Cerebellar cortex (tissue), 1 donor: ENCODE measurements around the gene PIK3R5.

Experiments used
- DNase-seq: peaks from one replicate; pipeline ENCODE4 v3.0.0-alpha.2; 2015; ENCODE audit warnings: low spot score

The PIK3R5 gene

DNA sequence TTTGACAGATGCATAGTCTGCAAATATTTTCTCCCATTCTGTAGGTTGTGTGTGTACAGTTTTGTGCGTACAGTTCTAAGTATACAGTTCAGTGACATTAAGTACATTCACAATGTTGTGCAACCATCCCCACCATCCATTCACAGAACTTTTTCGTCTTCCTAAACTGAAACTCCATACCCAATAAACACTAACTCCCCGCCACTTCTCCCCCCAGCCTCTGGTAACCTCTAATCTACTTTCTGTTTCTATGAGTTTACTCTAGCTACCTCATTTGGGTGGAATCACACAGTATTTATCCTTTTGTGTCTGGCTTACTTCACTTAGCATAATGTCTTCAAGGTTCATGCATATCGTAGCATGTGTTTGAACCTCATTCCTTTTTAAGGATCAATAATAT is 14.3 kb downstream of the PIK3R5 start:
- DNase-seq = no peak

DNA sequence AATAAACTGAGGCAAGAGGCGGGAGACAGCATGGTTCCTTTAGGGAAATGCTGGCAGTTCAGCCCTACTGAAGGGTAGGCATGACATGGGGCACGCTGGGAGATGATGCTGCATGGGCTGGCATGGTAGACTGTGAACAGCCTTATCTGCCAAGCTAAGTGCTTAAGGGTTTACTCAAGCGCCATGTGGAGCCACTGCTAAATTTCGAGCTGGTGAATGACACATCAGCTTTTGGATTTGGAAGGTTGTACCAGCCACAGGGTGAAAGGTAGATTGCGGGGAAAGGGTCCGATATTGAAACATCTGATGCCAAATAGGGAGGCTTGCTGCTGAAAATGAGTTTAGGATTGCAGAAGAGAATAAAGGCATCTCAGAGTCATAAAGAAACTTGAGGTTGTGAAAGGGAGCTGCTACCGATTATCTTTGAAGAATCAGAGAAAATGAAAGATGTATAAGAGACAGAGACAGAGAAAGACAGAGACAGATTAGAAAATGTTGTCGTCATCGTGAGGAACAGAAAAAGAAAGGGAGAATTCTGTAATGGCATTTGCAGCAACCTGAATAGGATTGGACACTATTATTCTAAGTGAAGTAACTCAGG is 16.3 kb downstream of the PIK3R5 start:
- no peak for DNase-seq

DNA sequence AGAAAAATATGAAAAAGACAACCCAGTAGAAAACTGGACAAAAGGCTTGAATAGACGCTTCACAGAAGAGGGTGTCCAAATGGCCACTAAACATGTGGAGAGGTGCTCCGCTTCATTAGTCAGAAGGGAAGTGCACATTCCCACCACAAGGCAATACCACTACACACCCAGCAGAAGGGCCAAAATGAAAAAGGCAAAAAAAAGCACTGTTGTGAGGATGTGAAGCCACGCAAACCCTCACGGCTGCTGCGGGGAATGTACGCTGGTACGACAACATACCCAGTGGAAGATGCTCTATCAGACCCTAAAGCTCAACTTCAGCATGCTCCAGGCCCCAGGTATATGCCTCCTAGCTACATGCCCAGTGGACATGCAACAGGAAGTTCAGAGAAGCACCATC is 17.0 kb downstream of the PIK3R5 start:
- DNase-seq = no peak

DNA sequence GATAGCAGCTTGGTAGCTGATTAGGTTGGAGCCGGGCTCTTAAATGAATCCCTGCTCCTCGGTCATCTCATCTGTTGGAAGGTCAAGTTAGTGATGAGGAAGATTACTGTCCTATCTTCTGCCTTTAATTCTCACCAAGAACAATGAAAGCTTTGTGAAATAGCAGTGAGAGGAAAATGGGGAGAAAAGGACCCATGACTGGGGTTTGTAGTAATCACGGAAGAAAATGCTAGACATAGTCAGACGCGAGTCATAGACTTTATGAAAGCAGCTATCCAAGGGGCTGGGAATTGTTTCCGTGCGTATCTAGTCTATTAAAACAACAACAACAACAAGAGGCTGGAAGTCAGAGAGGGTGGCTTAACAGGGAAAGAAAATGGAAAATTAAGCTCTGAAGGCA is 18.3 kb downstream of the PIK3R5 start:
- DNase-seq = no peak

DNA sequence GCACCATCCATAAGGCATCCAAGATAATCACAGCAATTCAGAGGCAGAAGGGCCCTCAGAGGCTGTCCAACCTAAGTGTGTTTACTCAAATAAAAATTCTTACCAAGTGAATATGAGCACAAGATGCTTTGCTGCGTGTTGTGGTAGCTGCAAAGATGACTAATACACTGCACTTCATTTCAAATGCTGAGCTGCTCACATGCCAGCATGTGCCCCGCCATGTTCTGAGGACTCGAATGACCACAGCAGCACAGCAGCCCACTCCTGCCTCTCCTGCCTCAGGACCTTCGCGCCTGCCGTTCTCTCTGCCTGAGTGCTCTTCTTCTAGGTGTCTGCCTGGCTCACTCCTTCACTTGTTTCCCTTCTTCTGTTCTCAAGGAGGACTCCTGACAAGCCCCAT is 19.0 kb downstream of the PIK3R5 start:
- DNase-seq = no peak

DNA sequence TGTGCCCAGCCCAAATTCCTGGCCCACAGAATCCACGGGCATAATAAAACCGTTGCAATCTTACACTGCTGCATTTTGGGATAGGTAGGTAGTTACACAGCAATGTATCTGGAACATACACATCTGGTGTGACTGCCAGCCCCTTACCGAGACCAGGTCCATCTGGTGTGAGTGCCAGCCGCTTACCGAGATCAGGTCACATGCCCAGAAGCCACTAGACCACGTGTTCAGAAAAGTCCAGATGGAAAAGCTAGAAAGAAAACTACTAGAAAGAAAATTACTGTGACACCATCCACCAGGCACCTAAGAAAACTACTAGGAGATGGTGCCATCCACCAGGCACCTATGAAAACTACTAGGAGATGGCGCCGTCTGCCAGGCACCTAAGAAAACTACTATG is 19.4 kb downstream of the PIK3R5 start:
- DNase-seq = no peak

DNA sequence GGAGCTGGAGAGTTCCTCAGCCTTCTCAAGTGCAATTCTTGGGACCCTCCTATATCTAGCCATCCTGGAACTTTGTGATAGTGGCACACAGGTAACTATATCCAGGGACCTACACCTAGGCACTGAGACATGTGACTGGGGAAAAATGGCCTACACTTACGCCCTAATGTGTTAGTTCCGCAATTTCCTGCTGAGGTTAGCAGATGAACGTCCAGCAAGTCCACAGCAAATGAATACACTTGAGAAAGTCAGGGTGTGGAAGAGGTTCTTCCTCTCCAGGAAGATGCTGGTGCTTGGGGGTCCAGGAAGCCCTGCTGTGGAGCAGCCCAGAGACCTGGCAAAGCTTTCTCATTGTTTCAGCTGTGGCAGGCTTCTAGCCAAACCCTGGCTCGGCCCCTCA is 20.8 kb downstream of the PIK3R5 start:
- no peak for DNase-seq

DNA sequence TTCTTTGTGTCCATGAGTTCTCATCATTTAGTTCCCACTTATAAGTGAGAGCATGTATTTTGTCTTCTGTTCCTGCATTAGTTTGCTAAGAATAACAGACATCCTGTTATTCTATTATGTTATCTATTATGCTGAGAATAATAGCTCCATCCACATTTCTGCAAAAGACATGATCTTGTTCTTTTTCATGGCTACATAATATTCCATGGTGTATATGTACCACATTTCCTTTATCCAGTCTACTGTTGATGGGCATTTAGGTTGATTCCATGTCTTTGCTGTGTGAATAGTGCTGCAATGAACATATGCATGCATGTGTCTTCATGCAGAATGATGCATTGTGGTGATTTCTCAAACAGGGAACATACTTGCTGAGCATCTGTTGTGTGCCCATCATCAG is 21.4 kb downstream of the PIK3R5 start:
- DNase-seq = no peak

DNA sequence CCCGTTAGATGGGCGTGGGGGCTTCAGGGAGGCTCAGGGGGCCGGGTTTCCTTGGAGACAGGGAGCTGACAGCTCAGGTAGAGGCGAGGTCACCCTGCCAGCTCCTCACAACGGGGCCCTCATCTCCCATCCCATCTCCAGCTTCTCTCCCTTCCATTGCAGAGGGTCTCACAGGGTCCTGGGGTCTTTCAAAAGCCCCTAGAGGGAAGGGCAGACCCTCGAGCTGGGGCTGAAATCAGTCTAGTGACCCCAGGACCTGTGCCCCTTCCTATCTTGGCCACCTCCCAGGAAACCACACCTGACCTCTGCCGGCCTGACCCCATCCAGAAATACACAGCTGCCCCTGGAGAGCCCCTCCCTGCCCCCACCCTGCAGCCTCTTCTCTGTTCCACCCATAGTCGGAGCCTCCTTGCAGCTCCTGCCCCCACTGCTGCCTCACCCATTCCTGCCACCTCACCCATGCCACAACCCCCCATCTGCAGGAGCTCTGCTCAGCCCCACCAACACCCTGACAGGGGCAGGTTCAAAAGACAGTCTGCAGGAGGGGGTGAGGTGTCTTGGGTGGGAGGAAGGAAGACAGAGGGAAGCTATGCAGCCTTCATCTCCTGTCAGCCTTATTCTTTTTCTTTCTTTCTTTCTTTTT is 23.4 kb downstream of the PIK3R5 start:
- DNase-seq = no peak

DNA sequence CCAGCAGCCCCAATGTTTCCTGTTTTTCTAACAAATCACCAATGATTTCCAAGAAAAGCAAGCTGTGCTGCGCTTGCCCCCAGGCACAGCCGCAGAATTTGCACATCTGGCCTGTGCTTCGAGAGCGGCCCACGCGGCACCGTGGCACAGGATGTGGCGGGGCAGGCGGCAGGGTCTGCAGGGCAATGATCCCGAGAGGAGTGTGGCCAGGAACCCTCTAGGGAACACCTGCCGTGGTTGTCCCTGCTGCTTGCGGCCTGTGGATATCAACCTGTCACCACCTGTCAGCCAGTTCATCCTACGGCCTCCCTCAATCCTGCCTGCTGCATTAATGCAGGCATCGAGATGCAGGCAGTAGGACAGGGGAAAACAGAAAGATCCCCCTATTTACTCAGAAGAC is 24.0 kb downstream of the PIK3R5 start:
- DNase-seq = no peak

DNA sequence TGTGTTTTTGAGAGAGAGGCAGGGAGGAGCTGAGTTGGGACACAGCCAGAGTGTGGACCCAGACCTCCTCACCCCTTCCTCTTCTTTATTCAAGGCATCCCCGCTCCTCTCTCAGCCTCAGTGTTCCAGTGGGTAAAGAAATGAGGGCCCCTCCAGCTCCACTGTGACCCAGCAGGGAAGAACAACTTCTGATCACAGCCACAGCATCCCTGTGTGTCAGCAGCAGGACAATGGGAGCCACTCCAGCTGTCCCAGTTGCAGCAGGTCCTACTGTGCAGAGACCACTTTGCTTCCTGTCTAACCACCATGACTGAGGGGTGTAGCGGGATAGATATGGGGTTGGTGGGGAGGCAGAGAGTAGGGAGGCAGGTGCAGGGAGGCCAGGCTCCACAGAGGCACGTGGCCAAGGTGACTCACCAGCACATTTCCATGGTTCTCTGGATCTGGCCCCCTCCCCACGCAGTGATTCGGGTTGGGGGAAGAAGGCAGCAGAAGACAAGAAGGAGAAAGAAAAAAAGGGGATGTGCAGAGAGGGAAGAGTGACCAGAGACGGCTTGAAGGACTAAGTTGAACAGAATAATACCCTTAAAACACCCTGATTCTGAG is 24.5 kb downstream of the PIK3R5 start:
- no peak for DNase-seq

DNA sequence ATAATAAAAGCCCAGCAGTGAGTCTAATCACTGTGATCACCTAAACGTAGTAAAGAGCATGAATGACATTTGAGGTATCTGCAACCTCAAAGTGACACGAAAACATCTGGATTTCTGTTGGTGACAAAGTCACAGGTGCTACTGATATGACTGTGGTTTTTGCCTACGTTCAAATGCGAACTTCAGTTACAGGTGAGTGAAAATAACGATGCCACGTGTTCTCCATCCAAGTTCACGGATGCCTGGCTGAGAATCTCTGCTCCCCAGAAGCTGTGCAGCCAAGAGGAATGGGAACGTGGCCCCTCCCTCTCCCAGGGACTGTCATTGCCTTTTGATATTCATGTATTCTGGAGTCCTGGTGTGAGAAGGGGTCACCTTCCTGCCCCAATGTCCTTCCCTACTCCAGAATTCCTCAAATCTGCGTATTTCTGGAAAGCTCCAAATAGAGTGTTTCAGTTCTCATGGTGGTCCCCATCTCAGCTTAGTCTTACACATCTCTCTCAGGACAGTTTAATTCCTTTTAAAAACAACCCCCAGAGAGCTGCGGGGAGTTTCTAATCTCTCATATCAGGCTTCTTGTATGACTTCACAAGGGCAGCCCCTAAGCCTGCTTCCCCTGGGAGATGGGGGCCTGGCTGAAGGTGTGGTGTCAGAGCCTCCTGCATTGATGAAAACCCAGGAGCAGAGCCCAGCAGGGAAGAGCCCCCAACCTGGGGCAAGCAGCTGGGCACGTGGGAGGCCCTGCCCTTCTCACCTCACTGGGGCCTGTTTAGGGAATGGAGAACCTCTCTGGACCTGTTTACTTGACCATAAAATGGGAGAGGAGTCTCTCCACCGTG is 25.8 kb downstream of the PIK3R5 start:
- no peak for DNase-seq

DNA sequence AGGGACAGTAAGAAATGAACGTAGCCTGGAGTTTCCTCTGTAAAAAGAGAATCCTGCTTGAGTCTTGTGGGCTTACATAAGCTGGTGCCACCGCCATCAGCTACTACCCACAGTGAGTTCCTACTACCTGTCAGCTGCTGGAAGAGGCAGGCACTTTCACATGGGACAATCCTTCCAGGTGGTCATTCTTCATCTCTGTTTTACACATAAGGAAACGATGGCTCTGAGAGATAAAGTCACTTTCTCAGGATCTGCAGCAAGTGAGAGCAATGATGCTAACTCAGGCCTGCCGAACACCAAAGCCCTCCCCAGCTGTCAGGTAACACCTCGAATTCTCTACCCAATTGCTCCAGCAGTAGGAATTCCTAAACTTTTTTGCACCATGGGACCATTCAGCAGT is 26.6 kb downstream of the PIK3R5 start:
- no peak for DNase-seq

DNA sequence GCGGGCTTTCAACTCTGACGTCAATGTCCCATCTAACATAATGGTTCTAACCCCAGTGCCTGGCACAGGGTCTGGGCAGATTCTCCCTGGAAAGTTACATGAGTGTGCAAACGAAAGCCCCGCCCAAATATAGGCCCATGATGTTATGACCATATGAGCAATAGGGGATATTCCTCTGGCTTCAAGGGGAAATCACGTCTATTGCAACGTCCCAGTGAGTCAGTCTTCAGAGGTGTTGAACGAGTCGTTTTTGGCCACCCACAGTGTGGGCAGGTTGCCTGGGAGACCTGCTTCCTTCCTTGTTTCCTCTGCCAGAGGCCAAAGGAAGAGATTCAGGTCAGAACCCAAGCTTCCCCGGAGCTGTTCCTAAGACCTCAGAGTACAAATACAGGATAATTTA is 30.3 kb downstream of the PIK3R5 start:
- no peak for DNase-seq

DNA sequence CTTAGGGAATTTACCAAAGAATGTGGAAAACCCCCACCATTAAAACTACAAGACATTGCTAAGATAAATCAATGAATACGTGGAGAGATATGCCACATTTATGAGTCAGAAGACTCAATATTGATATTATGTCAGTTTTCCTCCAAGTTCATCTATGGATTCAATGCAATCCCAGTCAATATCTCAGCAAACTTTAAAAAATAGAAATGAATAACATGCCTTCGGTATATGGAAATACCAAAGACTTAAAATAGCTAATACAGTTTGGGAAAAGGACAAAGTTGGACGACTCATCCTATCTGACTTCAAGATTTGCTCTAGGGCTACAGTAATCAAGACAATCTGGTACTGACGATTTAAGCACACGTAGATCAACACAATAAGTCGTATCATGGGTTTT is 31.2 kb downstream of the PIK3R5 start:
- DNase-seq = no peak

DNA sequence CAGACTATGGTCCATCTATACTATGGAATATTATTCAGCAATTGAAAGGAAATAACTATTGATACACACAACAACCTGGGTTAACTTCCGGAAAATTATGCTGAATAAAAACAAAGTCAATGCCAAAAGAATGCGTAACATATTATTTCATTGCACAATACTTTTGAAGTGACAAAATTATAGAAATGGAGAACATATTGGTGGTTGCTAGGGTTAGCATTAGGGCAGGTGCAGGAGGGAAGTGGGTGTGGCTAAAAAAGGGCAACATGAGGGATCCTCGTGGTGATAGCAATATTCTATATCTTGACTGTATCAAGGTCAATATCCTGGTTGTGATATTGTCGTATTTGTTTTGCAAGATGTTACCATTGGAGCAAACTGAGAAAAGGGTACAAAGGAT is 34.9 kb downstream of the PIK3R5 start:
- no peak for DNase-seq

DNA sequence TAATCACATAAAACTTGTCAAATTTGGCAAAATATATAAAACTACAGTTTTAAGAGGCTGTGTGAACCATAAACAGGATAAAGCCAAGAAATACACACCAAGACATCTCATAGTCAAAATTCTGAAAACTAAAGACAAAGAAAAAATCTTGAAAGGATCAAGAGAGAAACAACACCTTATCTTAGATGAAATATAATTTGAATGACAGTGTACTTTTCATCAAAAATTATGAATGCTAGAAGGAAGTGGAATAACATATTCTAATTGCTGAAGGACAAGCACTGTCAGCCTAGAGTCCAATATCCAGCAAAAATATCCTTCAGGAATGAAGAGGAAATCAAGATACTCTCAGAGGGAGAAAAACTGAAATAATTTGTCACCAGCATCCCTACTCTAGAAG is 37.2 kb downstream of the PIK3R5 start:
- no peak for DNase-seq

DNA sequence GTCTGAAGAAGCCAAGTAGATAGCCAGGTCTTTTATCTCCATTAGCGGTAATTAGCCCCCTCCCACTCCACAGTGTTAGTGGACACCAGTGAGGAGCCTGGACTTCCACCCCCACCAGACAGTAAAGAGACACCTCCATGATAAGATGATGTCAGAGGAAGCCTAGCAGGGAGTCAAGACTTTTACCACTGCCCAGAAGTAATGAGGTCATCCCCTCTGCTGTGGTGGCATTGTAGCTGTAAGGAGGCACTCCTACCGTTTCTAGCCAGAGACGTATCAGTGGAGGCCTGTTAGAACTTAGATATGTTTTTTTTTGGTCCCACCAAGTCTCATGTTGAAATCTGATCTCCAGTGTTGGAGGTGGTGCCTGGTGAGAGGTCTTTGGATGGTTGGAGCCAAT is 38.1 kb downstream of the PIK3R5 start:
- no peak for DNase-seq

DNA sequence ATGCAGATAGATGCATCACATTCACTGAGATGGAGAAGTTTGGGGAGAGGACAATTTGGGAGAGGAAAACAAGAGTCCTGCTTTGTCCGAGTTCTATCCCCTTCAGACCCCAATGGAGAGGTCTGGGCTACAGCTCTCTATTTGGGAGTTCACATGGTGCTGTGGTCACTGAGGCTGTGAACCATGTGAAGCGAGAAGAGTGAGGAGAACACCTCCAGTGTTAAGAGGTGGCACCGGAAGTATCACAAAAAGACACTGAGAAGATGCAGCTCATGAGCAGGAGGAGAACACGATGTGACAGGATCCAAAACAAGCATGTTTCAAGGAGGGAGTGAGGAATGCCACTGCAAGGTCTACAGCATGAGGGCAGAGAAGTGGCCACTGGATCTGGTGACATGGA is 39.7 kb downstream of the PIK3R5 start:
- no peak for DNase-seq

DNA sequence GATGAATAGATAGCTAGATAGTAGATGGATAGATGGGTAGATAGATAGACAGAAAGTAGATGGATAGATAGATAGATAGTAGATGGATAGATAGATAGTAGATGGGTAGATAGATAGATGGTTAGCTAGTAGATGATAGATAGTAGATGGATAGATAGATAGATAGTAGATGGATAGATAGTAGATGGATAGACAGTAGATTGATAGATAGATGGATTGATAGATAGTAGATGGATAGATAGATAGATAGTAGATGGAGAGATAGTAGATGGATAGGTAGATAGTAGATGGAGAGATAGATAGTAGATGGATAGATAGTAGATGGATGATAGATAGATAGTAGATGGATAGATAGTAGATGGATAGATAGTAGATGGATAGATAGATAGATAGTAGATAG is 40.4 kb downstream of the PIK3R5 start:
- no peak for DNase-seq

DNA sequence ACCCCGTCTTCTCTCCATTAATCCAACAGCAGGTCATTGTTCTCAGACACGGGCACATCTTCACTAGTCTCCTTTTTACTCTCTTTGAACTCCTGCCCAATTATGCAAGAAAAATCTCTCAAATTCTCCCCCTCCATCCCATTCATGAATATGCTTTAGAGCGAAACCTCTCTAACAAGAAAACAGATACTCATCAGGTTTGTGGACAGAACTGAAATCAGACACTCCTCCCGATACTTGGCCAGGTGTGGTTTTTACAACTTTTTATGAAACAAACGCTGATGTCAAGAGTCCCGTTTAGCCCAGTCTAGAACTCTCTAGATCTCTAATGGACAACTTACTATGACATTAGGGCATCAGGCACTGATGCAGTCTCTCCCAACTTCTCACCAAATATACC is 40.9 kb downstream of the PIK3R5 start:
- no peak for DNase-seq

DNA sequence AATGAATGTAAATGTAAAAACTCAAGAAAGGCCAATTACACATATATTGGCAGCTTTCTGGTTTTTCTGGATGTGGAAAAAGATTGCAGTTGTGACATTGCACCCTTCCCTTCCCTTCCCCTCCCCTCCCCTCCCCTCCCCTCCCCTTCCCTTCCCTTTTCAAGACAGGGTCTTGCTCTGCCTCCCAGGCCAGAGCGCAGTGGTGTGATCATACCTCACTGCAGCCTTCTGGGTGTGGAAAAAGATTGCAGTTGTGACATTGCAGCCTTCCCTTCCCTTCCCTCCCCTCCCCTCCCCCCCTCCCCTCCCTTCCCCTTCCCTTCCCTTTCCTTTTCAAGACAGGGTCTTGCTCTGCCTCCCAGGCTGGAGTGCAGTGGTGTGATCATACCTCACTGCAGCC is 41.7 kb downstream of the PIK3R5 start:
- no peak for DNase-seq

DNA sequence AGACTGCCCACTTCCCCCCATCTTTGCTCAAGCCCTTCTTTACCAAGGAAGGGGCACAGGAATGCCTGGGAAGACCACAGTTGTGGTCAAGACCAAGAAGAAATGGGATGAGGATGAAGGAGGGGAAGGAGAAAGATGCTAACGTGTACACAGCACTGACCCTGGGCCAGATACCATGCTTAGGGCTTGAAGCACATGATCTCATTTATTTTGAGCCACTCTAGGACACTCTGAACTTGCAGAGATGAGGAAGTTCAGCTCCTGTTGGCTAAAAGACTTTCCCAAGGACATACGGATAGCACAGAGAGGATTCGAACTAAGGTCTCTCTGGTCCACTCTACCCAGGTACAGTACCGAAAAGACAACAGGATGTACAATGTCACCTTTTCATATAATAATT is 42.6 kb downstream of the PIK3R5 start:
- no peak for DNase-seq
